A549 (cell line): ENCODE measurements around the gene CFAP161. TPM values are rescaled to one million over a fixed set of nuclear protein-coding genes. Genes with fewer than 3 reads are reported as not detected.

Experiments used
- ATAC-seq, 2 experiments: fragments of 200-7000 bp in 1 of 2; fragments of >200 bp in 1 of 2; cut with Nextera tagmentation in 1 of 2; cut with Tn5 transposase in 1 of 2; 3 replicates each; pipeline versions ENCODE4 v1.8.0 to v1.9.1; 2018 to 2020; ENCODE audit warnings: mild to moderate bottlenecking in 1 of 2, moderate library complexity in 1 of 2
- CTCF ChIA-PET: fragments of 300-600 bp; sonication (Branson Sonifier 250); formaldehyde crosslinking; extraction: SDS; loops from one replicate; lab custom pipeline; 2021; ENCODE audit warnings: antibody characterized with exemption, inconsistent platforms; lab: Yijun Ruan, JAX
- POLR2A ChIA-PET: fragments of 350-600 bp; formaldehyde crosslinking; extraction: SDS; loops from one replicate; lab custom pipeline; 2021; ENCODE audit warnings: antibody characterized with exemption, inconsistent platforms; lab: Yijun Ruan, JAX
- DNase-seq, 2 experiments: peaks; one replicate each; pipeline versions ENCODE4 v3.0.0 to v3.0.0-alpha.2; 2011 to 2016; ENCODE audit warnings: low read depth in 1 of 2, low spot score in 1 of 2
- FAIRE-seq: peaks from 2 replicates; lab custom pipeline; 2011; peaks lifted over from hg19 to GRCh38; lab: Jason Lieb, UNC
- H3K27ac ChIP-seq, 2 experiments: fragments of >200 bp; sonication (Bioruptor Twin); formaldehyde crosslinking; 3 replicates each; pipeline ENCODE4 v1.5.1; 2016 to 2017
- H3K4me1 ChIP-seq: fragments of >200 bp; sonication (Bioruptor Twin); formaldehyde crosslinking; 3 replicates; pipeline ENCODE4 v1.6.1; 2016
- H3K4me2 ChIP-seq: fragments of >200 bp; sonication (Bioruptor Twin); formaldehyde crosslinking; 3 replicates; pipeline ENCODE4 v1.6.1; 2016
- H3K4me3 ChIP-seq: fragments of >200 bp; sonication (Bioruptor Twin); formaldehyde crosslinking; 3 replicates; pipeline ENCODE4 v1.5.1; 2016
- H3K9me3 ChIP-seq: fragments of >200 bp; sonication (Bioruptor Twin); formaldehyde crosslinking; 3 replicates; pipeline ENCODE4 v1.6.1; 2016
- BHLHE40 ChIP-seq: IDR thresholded peaks from 2 replicates; pipeline ENCODE4 v1.6.1; 2012; ENCODE audit warnings: low read depth, low read length, inconsistent platforms
- CBX8 ChIP-seq: fragments of 200-600 bp; sonication (generic); IDR thresholded peaks from 2 replicates; pipeline ENCODE4 v1.6.1; 2016
- CEBPB ChIP-seq, 2 experiments: fragments of >200 bp in 1 of 2; sonication (Bioruptor Twin) in 1 of 2; formaldehyde crosslinking in 1 of 2; IDR thresholded peaks; 2 replicates each; pipeline ENCODE4 v1.6.1; 2012 to 2016
- EHF ChIP-seq: fragments of 250-450 bp; sonication (Bioruptor Pico); IDR thresholded peaks from 2 replicates; pipeline ENCODE4 v1.5.0; 2020; ENCODE audit warnings: mild to moderate bottlenecking
- ELK1 ChIP-seq: fragments of 150-350 bp; IDR thresholded peaks from 2 replicates; pipeline ENCODE4 v1.6.1; 2014; ENCODE audit warnings: low read depth, mild to moderate bottlenecking, low read length
- ESRRA ChIP-seq: fragments of 150-350 bp; IDR thresholded peaks from 2 replicates; pipeline ENCODE4 v1.6.1; 2014; ENCODE audit warnings: mild to moderate bottlenecking, low read length, borderline replicate concordance
- FOSB ChIP-seq: fragments of 250-450 bp; sonication (Bioruptor Pico); IDR thresholded peaks from 2 replicates; pipeline ENCODE4 v1.5.0; 2020; ENCODE audit warnings: mild to moderate bottlenecking, moderate library complexity
- FOSL2 ChIP-seq, 2 experiments: fragments of 450-650 bp in 1 of 2; fragments of >200 bp in 1 of 2; sonication (Bioruptor Twin) in 1 of 2; formaldehyde crosslinking; IDR thresholded peaks; 2 replicates each; pipeline versions ENCODE4 v1.5.0 to v1.6.1; 2016 to 2020; ENCODE audit warnings: mild to moderate bottlenecking in 1 of 2, moderate library complexity in 1 of 2
- HOXA7 ChIP-seq: fragments of 250-450 bp; sonication (Bioruptor Pico); IDR thresholded peaks from 2 replicates; pipeline ENCODE4 v1.5.0; 2020; ENCODE audit warnings: mild to moderate bottlenecking, moderate library complexity
- HOXB5 ChIP-seq: fragments of 250-450 bp; sonication (Bioruptor Pico); IDR thresholded peaks from 2 replicates; pipeline ENCODE4 v1.5.0; 2020; ENCODE audit warnings: mild to moderate bottlenecking, moderate library complexity
- JUN ChIP-seq, 2 experiments: fragments of >200 bp; sonication (Bioruptor Twin); formaldehyde crosslinking; IDR thresholded peaks; 2 replicates in 1 of 2; 3 replicates in 1 of 2; pipeline ENCODE4 v1.6.1; 2016 to 2017
- KDM1A ChIP-seq: fragments of 200-600 bp; sonication (generic); IDR thresholded peaks from 2 replicates; pipeline ENCODE4 v1.6.1; 2016; ENCODE audit warnings: low read depth, mild to moderate bottlenecking
- MAFK ChIP-seq: fragments of 450-650 bp; IDR thresholded peaks from 2 replicates; pipeline ENCODE4 v1.6.1; 2014; ENCODE audit not compliant: partially characterized antibody
- NPAS2 ChIP-seq: fragments of 250-450 bp; sonication (Bioruptor Pico); IDR thresholded peaks from 2 replicates; pipeline ENCODE4 v1.8.0; 2022; ENCODE audit warnings: mild to moderate bottlenecking, moderate library complexity, borderline replicate concordance
- POLR2A ChIP-seq: IDR thresholded peaks from 2 replicates; pipeline ENCODE4 v1.6.1; 2012; ENCODE audit warnings: mild to moderate bottlenecking, low read length
- RFX5 ChIP-seq: fragments of 450-650 bp; IDR thresholded peaks from 2 replicates; pipeline ENCODE4 v1.7.1; 2014; ENCODE audit warnings: antibody characterized with exemption, mild to moderate bottlenecking, moderate library complexity
- RNF2 ChIP-seq: fragments of 200-600 bp; sonication (generic); IDR thresholded peaks from 2 replicates; pipeline ENCODE4 v1.6.1; 2016; ENCODE audit warnings: low read depth, mild to moderate bottlenecking, antibody characterized with exemption, moderate library complexity, borderline replicate concordance
- TP53 ChIP-seq: fragments of 250-450 bp; sonication (Bioruptor Pico); IDR thresholded peaks from 2 replicates; pipeline ENCODE4 v1.5.0; 2021; ENCODE audit warnings: mild to moderate bottlenecking, moderate library complexity
- ZFP36 ChIP-seq: fragments of 450-650 bp; IDR thresholded peaks from 2 replicates; pipeline ENCODE4 v1.6.1; 2014; ENCODE audit warnings: borderline replicate concordance; ENCODE audit not compliant: partially characterized antibody
- ZSCAN20 ChIP-seq: fragments of 250-450 bp; sonication (Bioruptor Pico); IDR thresholded peaks from 2 replicates; pipeline ENCODE4 v1.8.0; 2022; ENCODE audit warnings: mild to moderate bottlenecking, moderate library complexity
- WGBS: methylation state at CpG from one replicate; pipeline ENCODE4 v1.1.6; 2017; ENCODE audit errors: missing lambda C conversion rate; 5-methylcytosine and 5-hydroxymethylcytosine counted together
- polyA plus RNA-seq, 4 experiments: library from polyadenylated mRNA; depleted of rRNA in 3 of 4; stranded (reverse); fragments of >200 nt; fragmentation: RNase III in 1 of 4; extraction: RNeasy Plus Mini Kit Qiagen cat#74134 plus additional on column Dnase treatment in 1 of 4; gene quantifications; 2 replicates in 3 of 4; 3 replicates in 1 of 4; pipeline ENCODE4 v1.2.3, GENCODE V29; 2011 to 2017
- TF ChIP-seq, protein P1 (sequence below): IDR thresholded peaks from 2 replicates; pipeline ENCODE4 v1.6.1; 2012
- TF ChIP-seq, protein P2 (sequence below): fragments of 250-450 bp; sonication (Bioruptor Pico); IDR thresholded peaks from 2 replicates; pipeline ENCODE4 v1.5.0; 2021; ENCODE audit warnings: mild to moderate bottlenecking, moderate library complexity, borderline replicate concordance
- TF ChIP-seq, protein P3 (sequence below): fragments of >200 bp; sonication (Bioruptor Twin); formaldehyde crosslinking; IDR thresholded peaks from 3 replicates; pipeline ENCODE4 v1.6.1; 2016
- TF ChIP-seq, protein P4 (sequence below): fragments of 450-650 bp; IDR thresholded peaks from 2 replicates; pipeline ENCODE4 v1.6.1; 2014; ENCODE audit warnings: antibody characterized with exemption
- TF ChIP-seq, protein P5 (sequence below): fragments of >200 bp; sonication (Bioruptor Twin); formaldehyde crosslinking; IDR thresholded peaks from 2 replicates; pipeline ENCODE4 v1.6.1; 2016

The CFAP161 gene
- polyA plus RNA-seq, 2 of the 4 experiments (the other 2 are of a cell fraction): not detected

- Histone ChIP-seq H3K4me1 (no peaks in the 10 kb centered on the region), H3K4me3 (no peak overlapping the region), H3K4me2 (no peak overlapping the region), H3K9me3 (no peaks in the 10 kb centered on the region), H3K27ac (no peak overlapping the region)
- ATAC-seq (no peak), FAIRE-seq (no peak), DNase-seq (no peak)
- 29% methylated on average over 6 of the region's 6 CpGs for WGBS
- no peak for TF ChIP-seq CEBPB (IDR thresholded peaks at IDR 0.05)
- TF ChIP-seq RNF2: no peak
- no peak for TF ChIP-seq HOXB5 (CRISPR knock-in tag)
- TF ChIP-seq, protein P1, sequence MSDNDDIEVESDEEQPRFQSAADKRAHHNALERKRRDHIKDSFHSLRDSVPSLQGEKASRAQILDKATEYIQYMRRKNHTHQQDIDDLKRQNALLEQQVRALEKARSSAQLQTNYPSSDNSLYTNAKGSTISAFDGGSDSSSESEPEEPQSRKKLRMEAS: no peak
- no peak for TF ChIP-seq CBX8
- no peak for TF ChIP-seq KDM1A
- no peak for TF ChIP-seq BHLHE40
- no peak for TF ChIP-seq MAFK
- TF ChIP-seq TP53 (CRISPR knock-in tag): no peak
- TF ChIP-seq HOXA7 (CRISPR knock-in tag): no peak
- no peak for TF ChIP-seq ELK1
- no peak for TF ChIP-seq ZSCAN20 (CRISPR knock-in tag)
- no peak for TF ChIP-seq POLR2A
- TF ChIP-seq ZFP36: no peak
- TF ChIP-seq, protein P2, sequence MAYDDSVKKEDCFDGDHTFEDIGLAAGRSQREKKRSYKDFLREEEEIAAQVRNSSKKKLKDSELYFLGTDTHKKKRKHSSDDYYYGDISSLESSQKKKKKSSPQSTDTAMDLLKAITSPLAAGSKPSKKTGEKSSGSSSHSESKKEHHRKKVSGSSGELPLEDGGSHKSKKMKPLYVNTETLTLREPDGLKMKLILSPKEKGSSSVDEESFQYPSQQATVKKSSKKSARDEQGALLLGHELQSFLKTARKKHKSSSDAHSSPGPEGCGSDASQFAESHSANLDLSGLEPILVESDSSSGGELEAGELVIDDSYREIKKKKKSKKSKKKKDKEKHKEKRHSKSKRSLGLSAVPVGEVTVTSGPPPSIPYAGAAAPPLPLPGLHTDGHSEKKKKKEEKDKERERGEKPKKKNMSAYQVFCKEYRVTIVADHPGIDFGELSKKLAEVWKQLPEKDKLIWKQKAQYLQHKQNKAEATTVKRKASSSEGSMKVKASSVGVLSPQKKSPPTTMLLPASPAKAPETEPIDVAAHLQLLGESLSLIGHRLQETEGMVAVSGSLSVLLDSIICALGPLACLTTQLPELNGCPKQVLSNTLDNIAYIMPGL (CRISPR knock-in tag): no peak
- TF ChIP-seq FOSB (CRISPR knock-in tag): no peak
- no peak for TF ChIP-seq JUN (IDR thresholded peaks at IDR 0.05)
- TF ChIP-seq, protein P3, sequence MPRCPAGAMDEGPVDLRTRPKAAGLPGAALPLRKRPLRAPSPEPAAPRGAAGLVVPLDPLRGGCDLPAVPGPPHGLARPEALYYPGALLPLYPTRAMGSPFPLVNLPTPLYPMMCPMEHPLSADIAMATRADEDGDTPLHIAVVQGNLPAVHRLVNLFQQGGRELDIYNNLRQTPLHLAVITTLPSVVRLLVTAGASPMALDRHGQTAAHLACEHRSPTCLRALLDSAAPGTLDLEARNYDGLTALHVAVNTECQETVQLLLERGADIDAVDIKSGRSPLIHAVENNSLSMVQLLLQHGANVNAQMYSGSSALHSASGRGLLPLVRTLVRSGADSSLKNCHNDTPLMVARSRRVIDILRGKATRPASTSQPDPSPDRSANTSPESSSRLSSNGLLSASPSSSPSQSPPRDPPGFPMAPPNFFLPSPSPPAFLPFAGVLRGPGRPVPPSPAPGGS: no peak
- ChIA-PET POLR2A (no interaction called here), CTCF (interaction anchor here (0.8 to 10.1 kb wide), 3 partner anchors 10 to 1717 kb away, joined by 3 to 243 read pairs (median 4); no protein-coding TSS in a partner anchor)
Measured at GRCh38 chr15:81111510-81112470, 22.3 kb upstream of the CFAP161 start.

- POLR2A ChIA-PET: no interaction called here
- FAIRE-seq: no peak
- TF ChIP-seq ESRRA: no peak
- no peak for TF ChIP-seq RNF2
- TF ChIP-seq MAFK: no peak
- no peak for TF ChIP-seq RFX5
- TF ChIP-seq NPAS2 (CRISPR knock-in tag): no peak
- no peak for TF ChIP-seq ZSCAN20 (CRISPR knock-in tag)
- TF ChIP-seq, protein P3: no peak
- TF ChIP-seq, protein P4, sequence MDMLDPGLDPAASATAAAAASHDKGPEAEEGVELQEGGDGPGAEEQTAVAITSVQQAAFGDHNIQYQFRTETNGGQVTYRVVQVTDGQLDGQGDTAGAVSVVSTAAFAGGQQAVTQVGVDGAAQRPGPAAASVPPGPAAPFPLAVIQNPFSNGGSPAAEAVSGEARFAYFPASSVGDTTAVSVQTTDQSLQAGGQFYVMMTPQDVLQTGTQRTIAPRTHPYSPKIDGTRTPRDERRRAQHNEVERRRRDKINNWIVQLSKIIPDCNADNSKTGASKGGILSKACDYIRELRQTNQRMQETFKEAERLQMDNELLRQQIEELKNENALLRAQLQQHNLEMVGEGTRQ: no peak
- no peak for TF ChIP-seq HOXA7 (CRISPR knock-in tag)
- TF ChIP-seq FOSL2 (IDR thresholded peaks at IDR 0.05): no peak
- no peak for TF ChIP-seq FOSL2 (CRISPR knock-in tag; IDR thresholded peaks at IDR 0.05)
- TF ChIP-seq, protein P5, sequence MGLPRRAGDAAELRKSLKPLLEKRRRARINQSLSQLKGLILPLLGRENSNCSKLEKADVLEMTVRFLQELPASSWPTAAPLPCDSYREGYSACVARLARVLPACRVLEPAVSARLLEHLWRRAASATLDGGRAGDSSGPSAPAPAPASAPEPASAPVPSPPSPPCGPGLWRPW: no peak
- no peak for TF ChIP-seq EHF
- no peak for TF ChIP-seq ELK1
Measured at GRCh38 chr15:81113204-81113657, 20.8 kb upstream of the CFAP161 start.

More at GRCh38 chr15:81113204-81113657, 20.8 kb upstream of the CFAP161 start:
- CTCF ChIA-PET: interaction anchor here (0.8 to 10.1 kb wide), 2 partner anchors 153 to 154 kb away, joined by 3 to 243 read pairs; no protein-coding TSS in a partner anchor
- Histone ChIP-seq H3K9me3 (no peaks in the 10 kb centered on the region), H3K4me3 (no peak overlapping the region), H3K27ac (no peak overlapping the region), H3K4me2 (no peak overlapping the region), H3K4me1 (no peaks in the 10 kb centered on the region)
- 3% methylated on average over 3 of the region's 3 CpGs for WGBS
- no peak for ATAC-seq
- no peak for DNase-seq
